HepG2 (cell line): Measurements from ENCODE around the gene KRT27. TPM values are rescaled to one million over a fixed set of nuclear protein-coding genes. Genes with fewer than 3 reads are reported as not detected.
A peak's percentile ranks its signal among the peaks of the same experiment; 100 is the strongest.

Experiments
- ATAC-seq: fragments of 200-7000 bp; cut with Tn5 transposase; 3 replicates; pipeline ENCODE4 v1.9.1; 2020; ENCODE audit warnings: mild to moderate bottlenecking, moderate library complexity
- BruUV-seq: library from RNA; stranded (reverse); fragments of 400-500 nt; replicated peaks from 2 replicates; lab custom pipeline; 2021; lab: Mats Ljungman, UMichigan
- CTCF ChIA-PET: fragments of 300-600 bp; formaldehyde crosslinking; extraction: SDS; loops from one replicate; lab custom pipeline; 2021; ENCODE audit warnings: low total read pairs, inconsistent platforms, low intra/inter-chr PET ratio; lab: Yijun Ruan, JAX
- POLR2A ChIA-PET: fragments of 350-600 bp; sonication (Branson Sonifier 250); formaldehyde crosslinking; loops from one replicate; lab custom pipeline; 2020; ENCODE audit warnings: antibody characterized with exemption, inconsistent platforms; lab: Yijun Ruan, JAX
- DNase-seq: peaks from one replicate; pipeline ENCODE4 v3.0.0-alpha.2; 2015; ENCODE audit warnings: low spot score
- FAIRE-seq: peaks from 3 replicates; lab custom pipeline; 2011; peaks lifted over from hg19 to GRCh38; lab: Jason Lieb, UNC
- H2AFZ ChIP-seq: one replicate; pipeline ENCODE4 v1.6.1; 2011; ENCODE audit warnings: low read length, inconsistent platforms
- H3K27ac ChIP-seq: fragments of 300-600 bp; 3 replicates; pipeline ENCODE4 v1.8.0; 2011; ENCODE audit warnings: mixed run types, mild to moderate bottlenecking, mixed read lengths, low read length, inconsistent platforms; ENCODE audit not compliant: insufficient read depth; ENCODE audit errors: extremely low read length
- H3K27me3 ChIP-seq, 2 experiments: fragments of 200-600 bp in 1 of 2; 2 replicates in 1 of 2; 3 replicates in 1 of 2; pipeline versions ENCODE4 v1.6.0 to v1.8.0; 2011; ENCODE audit warnings: low read length in 2 of 2, mild to moderate bottlenecking in 2 of 2, moderate library complexity in 2 of 2, inconsistent platforms in 1 of 2; ENCODE audit not compliant: insufficient read depth in 2 of 2, control insufficient read depth in 1 of 2
- H3K36me3 ChIP-seq, 2 experiments: fragments of 200-600 bp in 1 of 2; replicated peaks in 1 of 2; 2 replicates in 1 of 2; 3 replicates in 1 of 2; pipeline versions ENCODE4 v1.5.1 to v1.8.0; 2011; ENCODE audit warnings: low read length in 2 of 2, inconsistent platforms in 1 of 2; ENCODE audit not compliant: insufficient read depth in 2 of 2, control insufficient read depth in 1 of 2
- H3K4me1 ChIP-seq: 2 replicates; pipeline ENCODE4 v1.5.1; 2012; ENCODE audit warnings: low read length, inconsistent platforms; ENCODE audit not compliant: insufficient read depth
- H3K4me2 ChIP-seq: 2 replicates; pipeline ENCODE4 v1.6.0; 2011; ENCODE audit warnings: low read depth, low read length, inconsistent platforms
- H3K4me3 ChIP-seq, 3 experiments: fragments of 200-600 bp in 1 of 3; sonication (generic), shearing (Covaris generic) in 1 of 3; replicated peaks in 1 of 3; 2 replicates each; pipeline ENCODE4 v1.5.1; 2011 to 2016; ENCODE audit warnings: low read length in 3 of 3, inconsistent platforms in 2 of 3, low read depth in 2 of 3, mild to moderate bottlenecking in 2 of 3, control low read depth in 1 of 3, mixed read lengths in 1 of 3; ENCODE audit not compliant: insufficient read depth in 1 of 3
- H3K79me2 ChIP-seq: one replicate; pipeline ENCODE4 v1.6.1; 2011; ENCODE audit warnings: low read length, inconsistent platforms; ENCODE audit not compliant: insufficient read depth
- H3K9ac ChIP-seq: 2 replicates; pipeline ENCODE4 v1.6.0; 2011; ENCODE audit warnings: mild to moderate bottlenecking, low read depth, low read length, inconsistent platforms; ENCODE audit not compliant: insufficient read depth
- H3K9me3 ChIP-seq: 2 replicates; pipeline ENCODE4 v1.5.1; 2012; ENCODE audit warnings: mild to moderate bottlenecking, low read length
- H4K20me1 ChIP-seq: 2 replicates; pipeline ENCODE4 v1.6.0; 2011; ENCODE audit warnings: inconsistent platforms, mild to moderate bottlenecking, low read length, moderate library complexity; ENCODE audit not compliant: insufficient read depth
- HNRNPK ChIP-seq: fragments of 200-400 bp; formaldehyde crosslinking; IDR thresholded peaks from 2 replicates; pipeline ENCODE4 v1.6.1; 2018; ENCODE audit warnings: low read length, low read depth, moderate library complexity, mild to moderate bottlenecking; ENCODE audit not compliant: poor library complexity, severe bottlenecking
- ZNF672 ChIP-seq: sonication (generic); formaldehyde crosslinking; IDR thresholded peaks from 2 replicates; pipeline ENCODE4 v1.8.1; 2022; ENCODE audit warnings: missing genetic modification reagents
- WGBS: methylation state at CpG from one replicate; pipeline ENCODE4 v1.1.6; 2017; ENCODE audit warnings: low lambda C conversion rate; 5-methylcytosine and 5-hydroxymethylcytosine counted together
- in situ Hi-C: cut with HindIII; loops from 2 replicates; pipeline ENCODE4 v1.10.0; 2017; ENCODE audit warnings: low pct_unique_long_range_greater_than_20kb; ENCODE audit not compliant: extremely low pct_ligation_motif_present
- intact Hi-C: fragments of 100-400 bp; cut with micrococcal nuclease; formaldehyde crosslinking; loops from one replicate; pipeline ENCODE4 v1.10.0; 2022; ENCODE audit not compliant: unreplicated experiment
- polyA plus RNA-seq, 8 experiments: library from polyadenylated mRNA; depleted of rRNA in 3 of 8; stranded (reverse) in 7 of 8; unstranded in 1 of 8; fragments of >200 nt; fragmentation: Illumina TruSeq in 4 of 8; extraction: Trizol in 4 of 8; gene quantifications; 2 replicates each; pipeline versions ENCODE4 v1.2.1 to v1.2.3, GENCODE V29; 2011 to 2016; ENCODE audit warnings: low read depth in 4 of 8, missing spikeins in 1 of 8, mixed read lengths in 1 of 8; ENCODE audit not compliant: insufficient read depth in 1 of 8
- total RNA-seq, 5 experiments: library from RNA; depleted of rRNA; stranded (reverse); fragments of >200 nt; fragmentation: Illumina TruSeq; extraction: Trizol; gene quantifications; 2 replicates each; pipeline ENCODE4 v1.2.3, GENCODE V29; 2016; ENCODE audit warnings: low read depth in 1 of 5
- TF ChIP-seq, protein P1 (sequence below): sonication (generic); formaldehyde crosslinking; IDR thresholded peaks from 2 replicates; pipeline ENCODE4 v1.8.1; 2022; ENCODE audit warnings: low read depth, mild to moderate bottlenecking, missing genetic modification reagents
- TF ChIP-seq, protein P2 (sequence below): sonication (generic); formaldehyde crosslinking; IDR thresholded peaks from 2 replicates; pipeline ENCODE4 v1.8.0; 2022; ENCODE audit warnings: missing genetic modification reagents, mild to moderate bottlenecking, moderate library complexity, borderline replicate concordance
- TF ChIP-seq, protein P3 (sequence below): sonication (generic); formaldehyde crosslinking; conservative IDR thresholded peaks from 2 replicates; pipeline ENCODE4 v1.8.0; 2022; ENCODE audit warnings: low read depth, missing genetic modification reagents
- TF ChIP-seq, protein P4 (sequence below): sonication (generic); formaldehyde crosslinking; IDR thresholded peaks from 2 replicates; pipeline ENCODE4 v1.5.0; 2020; ENCODE audit warnings: mild to moderate bottlenecking, low read depth, missing genetic modification reagents, borderline replicate concordance

KRT27 gene
- total and polyA plus RNA-seq, 2 of the 13 experiments (the other 11 are each of a cell fraction or from before 2014, with no cell fraction given): not detected

DNA sequence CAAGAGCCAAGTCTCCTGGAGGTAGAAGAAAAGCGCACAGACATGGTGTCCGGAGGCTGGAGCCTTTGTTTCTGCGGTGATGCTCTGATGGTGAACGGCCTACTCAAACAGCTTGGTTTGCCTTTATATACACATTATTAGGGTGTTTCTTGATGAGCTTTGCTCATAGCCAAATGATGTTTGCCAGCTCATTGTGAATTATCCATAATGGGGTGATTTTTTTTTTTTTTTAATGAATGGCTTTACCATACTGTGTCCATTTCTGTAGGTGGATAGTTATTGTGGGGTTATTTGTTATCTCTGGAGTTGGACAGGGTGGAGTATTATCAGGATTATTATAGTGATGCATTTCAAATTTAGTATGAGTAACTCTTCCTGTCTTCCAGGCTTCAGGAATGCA lies at the start of gene KRT27 (continued):
- TF ChIP-seq, protein P1, sequence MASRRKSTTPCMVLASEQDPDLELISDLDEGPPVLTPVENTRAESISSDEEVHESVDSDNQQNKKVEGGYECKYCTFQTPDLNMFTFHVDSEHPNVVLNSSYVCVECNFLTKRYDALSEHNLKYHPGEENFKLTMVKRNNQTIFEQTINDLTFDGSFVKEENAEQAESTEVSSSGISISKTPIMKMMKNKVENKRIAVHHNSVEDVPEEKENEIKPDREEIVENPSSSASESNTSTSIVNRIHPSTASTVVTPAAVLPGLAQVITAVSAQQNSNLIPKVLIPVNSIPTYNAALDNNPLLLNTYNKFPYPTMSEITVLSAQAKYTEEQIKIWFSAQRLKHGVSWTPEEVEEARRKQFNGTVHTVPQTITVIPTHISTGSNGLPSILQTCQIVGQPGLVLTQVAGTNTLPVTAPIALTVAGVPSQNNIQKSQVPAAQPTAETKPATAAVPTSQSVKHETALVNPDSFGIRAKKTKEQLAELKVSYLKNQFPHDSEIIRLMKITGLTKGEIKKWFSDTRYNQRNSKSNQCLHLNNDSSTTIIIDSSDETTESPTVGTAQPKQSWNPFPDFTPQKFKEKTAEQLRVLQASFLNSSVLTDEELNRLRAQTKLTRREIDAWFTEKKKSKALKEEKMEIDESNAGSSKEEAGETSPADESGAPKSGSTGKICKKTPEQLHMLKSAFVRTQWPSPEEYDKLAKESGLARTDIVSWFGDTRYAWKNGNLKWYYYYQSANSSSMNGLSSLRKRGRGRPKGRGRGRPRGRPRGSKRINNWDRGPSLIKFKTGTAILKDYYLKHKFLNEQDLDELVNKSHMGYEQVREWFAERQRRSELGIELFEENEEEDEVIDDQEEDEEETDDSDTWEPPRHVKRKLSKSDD (CRISPR knock-in tag): no peak
- TF ChIP-seq, protein P2, sequence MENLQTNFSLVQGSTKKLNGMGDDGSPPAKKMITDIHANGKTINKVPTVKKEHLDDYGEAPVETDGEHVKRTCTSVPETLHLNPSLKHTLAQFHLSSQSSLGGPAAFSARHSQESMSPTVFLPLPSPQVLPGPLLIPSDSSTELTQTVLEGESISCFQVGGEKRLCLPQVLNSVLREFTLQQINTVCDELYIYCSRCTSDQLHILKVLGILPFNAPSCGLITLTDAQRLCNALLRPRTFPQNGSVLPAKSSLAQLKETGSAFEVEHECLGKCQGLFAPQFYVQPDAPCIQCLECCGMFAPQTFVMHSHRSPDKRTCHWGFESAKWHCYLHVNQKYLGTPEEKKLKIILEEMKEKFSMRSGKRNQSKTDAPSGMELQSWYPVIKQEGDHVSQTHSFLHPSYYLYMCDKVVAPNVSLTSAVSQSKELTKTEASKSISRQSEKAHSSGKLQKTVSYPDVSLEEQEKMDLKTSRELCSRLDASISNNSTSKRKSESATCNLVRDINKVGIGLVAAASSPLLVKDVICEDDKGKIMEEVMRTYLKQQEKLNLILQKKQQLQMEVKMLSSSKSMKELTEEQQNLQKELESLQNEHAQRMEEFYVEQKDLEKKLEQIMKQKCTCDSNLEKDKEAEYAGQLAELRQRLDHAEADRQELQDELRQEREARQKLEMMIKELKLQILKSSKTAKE (CRISPR knock-in tag): no peak
- TF ChIP-seq, protein P3, sequence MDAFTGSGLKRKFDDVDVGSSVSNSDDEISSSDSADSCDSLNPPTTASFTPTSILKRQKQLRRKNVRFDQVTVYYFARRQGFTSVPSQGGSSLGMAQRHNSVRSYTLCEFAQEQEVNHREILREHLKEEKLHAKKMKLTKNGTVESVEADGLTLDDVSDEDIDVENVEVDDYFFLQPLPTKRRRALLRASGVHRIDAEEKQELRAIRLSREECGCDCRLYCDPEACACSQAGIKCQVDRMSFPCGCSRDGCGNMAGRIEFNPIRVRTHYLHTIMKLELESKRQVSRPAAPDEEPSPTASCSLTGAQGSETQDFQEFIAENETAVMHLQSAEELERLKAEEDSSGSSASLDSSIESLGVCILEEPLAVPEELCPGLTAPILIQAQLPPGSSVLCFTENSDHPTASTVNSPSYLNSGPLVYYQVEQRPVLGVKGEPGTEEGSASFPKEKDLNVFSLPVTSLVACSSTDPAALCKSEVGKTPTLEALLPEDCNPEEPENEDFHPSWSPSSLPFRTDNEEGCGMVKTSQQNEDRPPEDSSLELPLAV (CRISPR knock-in tag): no peak

DNA sequence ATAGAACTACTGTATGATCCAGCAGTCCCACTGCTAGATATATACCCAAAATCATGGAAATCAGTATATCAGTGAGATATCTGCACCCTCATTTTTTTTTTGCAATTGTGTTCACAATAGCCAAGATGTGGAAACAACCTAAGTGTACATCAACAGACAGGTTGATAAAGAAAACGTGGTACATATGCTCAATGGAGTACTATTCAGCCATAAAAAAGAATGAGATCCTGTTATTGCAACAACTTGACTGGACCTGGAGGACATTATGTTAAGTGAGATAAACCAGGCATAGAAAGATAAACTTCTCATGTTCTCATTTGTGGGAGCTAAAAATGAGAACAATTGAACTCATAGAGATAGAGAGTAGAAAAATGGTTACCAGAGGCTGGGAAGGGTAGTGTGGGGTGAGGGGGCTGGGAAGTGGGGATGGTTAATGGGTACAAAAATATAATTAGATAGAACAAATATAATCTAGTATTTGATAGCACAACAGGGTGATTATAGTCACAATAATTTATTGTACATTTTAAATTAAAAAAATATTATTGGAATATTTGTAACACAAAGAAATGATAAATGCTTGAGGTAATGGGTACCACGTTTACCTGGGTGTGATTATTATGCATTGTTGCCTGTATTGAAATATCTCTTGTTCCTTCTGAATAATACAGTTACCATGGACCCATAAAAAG lies 47.9 kb upstream of the KRT27 start:
- in situ Hi-C loops (no loop called here), intact Hi-C loops (no loop called here)
- FAIRE-seq (no peak), ATAC-seq (no peak), DNase-seq (no peak)
- Histone ChIP-seq H4K20me1 (no peaks in the 10 kb centered on the region), H3K4me1 (peaks cover 8% of the 10 kb centered on the region), H3K36me3 (peaks cover 1 to 14% of the 10 kb centered on the region in 2 experiments; a peak in 3 of 5 replicates), H3K9me3 (no peaks in the 10 kb centered on the region), H3K4me2 (no peak overlapping the region), H2AFZ (no peak overlapping the region), H3K27ac (no peak overlapping the region), H3K27me3 (no peaks in the 10 kb centered on the region), H3K9ac (no peak overlapping the region), H3K4me3 (no peak overlapping the region), H3K79me2 (peaks cover 13% of the 10 kb centered on the region)
- TF ChIP-seq ZNF672 (CRISPR knock-in tag) (no peak), HNRNPK (peak; percentile 92)
- TF ChIP-seq, protein P4, sequence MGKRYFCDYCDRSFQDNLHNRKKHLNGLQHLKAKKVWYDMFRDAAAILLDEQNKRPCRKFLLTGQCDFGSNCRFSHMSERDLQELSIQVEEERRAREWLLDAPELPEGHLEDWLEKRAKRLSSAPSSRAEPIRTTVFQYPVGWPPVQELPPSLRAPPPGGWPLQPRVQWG (CRISPR knock-in tag): no peak
- 91% methylated on average over 2 of the region's 2 CpGs for WGBS
- CTCF ChIA-PET: no interaction called here
- POLR2A ChIA-PET: no interaction called here
- no TSS peak for BruUV-seq
